ENCODE measurements around the gene ZIC1. TPM values are rescaled to one million over a fixed set of nuclear protein-coding genes. Genes with fewer than 3 reads are reported as not detected.

Gene ZIC1
- total and polyA plus RNA-seq, 2 of the 4 experiments (the other 2 are of a cell fraction) = not detected

DNA sequence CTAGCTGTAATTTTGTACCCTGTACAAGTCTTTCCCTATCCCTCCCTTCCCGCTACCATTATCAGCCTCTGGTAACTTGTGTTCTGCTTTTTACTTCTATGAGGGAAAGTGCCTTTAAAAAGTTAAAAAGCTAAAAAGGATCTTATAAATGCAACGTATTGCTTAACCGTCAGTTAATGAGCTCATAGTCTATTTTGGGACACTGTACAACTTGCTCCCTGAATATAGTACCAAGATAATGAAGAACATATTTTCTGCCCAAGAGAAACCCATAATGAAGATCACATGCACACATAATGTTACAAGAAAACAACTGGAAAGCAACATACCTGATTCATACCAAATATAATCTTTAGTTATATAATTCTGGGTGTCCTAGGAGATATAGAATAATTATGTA lies 22.6 kb downstream of the ZIC1 start:
- no TSS peak for BruUV-seq (replicated peaks)
- ATAC-seq (ENCODE audit: low read depth) (no peak), DNase-seq (no peak)
- H2BK15ac ChIP-seq (ENCODE audit: low read depth, low read length) = no peak overlapping the region
- H3K4me2 ChIP-seq (ENCODE audit: low read depth, low read length) = no peak overlapping the region
- no peaks in the 10 kb centered on the region for H3K9me1 ChIP-seq (ENCODE audit: insufficient read depth, low read length)
- no peak overlapping the region for H4K5ac ChIP-seq (ENCODE audit: low read depth, low read length)
- no CpG with 5 or more reads among the region's 3 CpGs for WGBS, 2 experiments (ENCODE audit: extremely low coverage in 2 of 2, insufficient read length in 1 of 2)
- no peak overlapping the region for H2BK5ac ChIP-seq (ENCODE audit: low read depth, low read length, poor library complexity, severe bottlenecking)
- ChIA-PET CTCF (no interaction called here), POLR2A (ENCODE audit: unreplicated experiment) (no interaction called here)
- dilution Hi-C loops (cut with HindIII; ENCODE audit: low sequenced_read_pairs, unreplicated experiment) = no loop called here
- no peak overlapping the region for H4K8ac ChIP-seq (ENCODE audit: low read depth in 2 of 2, low read length in 2 of 2)
- TF ChIP-seq MXI1 (IDR thresholded peaks at IDR 0.05; ENCODE audit: borderline replicate concordance, low read depth, low read length) (no peak), BHLHE40 (IDR thresholded peaks at IDR 0.05; ENCODE audit: low read depth, low read length) (no peak), CHD1 (IDR thresholded peaks at IDR 0.05; ENCODE audit: low read depth, low read length) (no peak), SMC3 (IDR thresholded peaks at IDR 0.05; ENCODE audit: low read depth, low read length) (no peak), NFE2L2 (IDR thresholded peaks at IDR 0.05; ENCODE audit: low read depth, low read length) (no peak), FOS (IDR thresholded peaks at IDR 0.05; ENCODE audit: low read depth, low read length) (no peak), RFX5 (IDR thresholded peaks at IDR 0.05; ENCODE audit: low read depth, low read length) (no peak), POLR2A (IDR thresholded peaks at IDR 0.05; ENCODE audit: low read depth, low read length) (no peak), RCOR1 (IDR thresholded peaks at IDR 0.05; ENCODE audit: insufficient replicate concordance, low read length) (no peak), MAFK (IDR thresholded peaks at IDR 0.05; ENCODE audit: low read depth, low read length) (no peak), CEBPB (IDR thresholded peaks at IDR 0.05; ENCODE audit: low read depth, low read length) (no peak), RAD21 (IDR thresholded peaks at IDR 0.05; ENCODE audit: low read length) (no peak), MAZ (IDR thresholded peaks at IDR 0.05; ENCODE audit: borderline replicate concordance, low read depth, low read length) (no peak)
- TF ChIP-seq, protein P1, sequence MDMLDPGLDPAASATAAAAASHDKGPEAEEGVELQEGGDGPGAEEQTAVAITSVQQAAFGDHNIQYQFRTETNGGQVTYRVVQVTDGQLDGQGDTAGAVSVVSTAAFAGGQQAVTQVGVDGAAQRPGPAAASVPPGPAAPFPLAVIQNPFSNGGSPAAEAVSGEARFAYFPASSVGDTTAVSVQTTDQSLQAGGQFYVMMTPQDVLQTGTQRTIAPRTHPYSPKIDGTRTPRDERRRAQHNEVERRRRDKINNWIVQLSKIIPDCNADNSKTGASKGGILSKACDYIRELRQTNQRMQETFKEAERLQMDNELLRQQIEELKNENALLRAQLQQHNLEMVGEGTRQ (IDR thresholded peaks at IDR 0.05; ENCODE audit: low read depth, low read length) = no peak
- TF ChIP-seq, protein P2, sequence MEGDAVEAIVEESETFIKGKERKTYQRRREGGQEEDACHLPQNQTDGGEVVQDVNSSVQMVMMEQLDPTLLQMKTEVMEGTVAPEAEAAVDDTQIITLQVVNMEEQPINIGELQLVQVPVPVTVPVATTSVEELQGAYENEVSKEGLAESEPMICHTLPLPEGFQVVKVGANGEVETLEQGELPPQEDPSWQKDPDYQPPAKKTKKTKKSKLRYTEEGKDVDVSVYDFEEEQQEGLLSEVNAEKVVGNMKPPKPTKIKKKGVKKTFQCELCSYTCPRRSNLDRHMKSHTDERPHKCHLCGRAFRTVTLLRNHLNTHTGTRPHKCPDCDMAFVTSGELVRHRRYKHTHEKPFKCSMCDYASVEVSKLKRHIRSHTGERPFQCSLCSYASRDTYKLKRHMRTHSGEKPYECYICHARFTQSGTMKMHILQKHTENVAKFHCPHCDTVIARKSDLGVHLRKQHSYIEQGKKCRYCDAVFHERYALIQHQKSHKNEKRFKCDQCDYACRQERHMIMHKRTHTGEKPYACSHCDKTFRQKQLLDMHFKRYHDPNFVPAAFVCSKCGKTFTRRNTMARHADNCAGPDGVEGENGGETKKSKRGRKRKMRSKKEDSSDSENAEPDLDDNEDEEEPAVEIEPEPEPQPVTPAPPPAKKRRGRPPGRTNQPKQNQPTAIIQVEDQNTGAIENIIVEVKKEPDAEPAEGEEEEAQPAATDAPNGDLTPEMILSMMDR (conservative IDR thresholded peaks at IDR 0.05; ENCODE audit: low read depth, low read length) = no peak
- TF ChIP-seq, protein P3, sequence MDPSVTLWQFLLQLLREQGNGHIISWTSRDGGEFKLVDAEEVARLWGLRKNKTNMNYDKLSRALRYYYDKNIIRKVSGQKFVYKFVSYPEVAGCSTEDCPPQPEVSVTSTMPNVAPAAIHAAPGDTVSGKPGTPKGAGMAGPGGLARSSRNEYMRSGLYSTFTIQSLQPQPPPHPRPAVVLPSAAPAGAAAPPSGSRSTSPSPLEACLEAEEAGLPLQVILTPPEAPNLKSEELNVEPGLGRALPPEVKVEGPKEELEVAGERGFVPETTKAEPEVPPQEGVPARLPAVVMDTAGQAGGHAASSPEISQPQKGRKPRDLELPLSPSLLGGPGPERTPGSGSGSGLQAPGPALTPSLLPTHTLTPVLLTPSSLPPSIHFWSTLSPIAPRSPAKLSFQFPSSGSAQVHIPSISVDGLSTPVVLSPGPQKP (IDR thresholded peaks at IDR 0.05; ENCODE audit: borderline replicate concordance, low read depth, low read length) = no peak
- no peak overlapping the region for H2BK120ac ChIP-seq (ENCODE audit: low read depth, low read length)
- no peak overlapping the region for H3K14ac ChIP-seq (replicated peaks; ENCODE audit: low read depth, low read length)
- H3K56ac ChIP-seq (ENCODE audit: extremely low read depth, insufficient read depth, low read length) = no peak overlapping the region
- no peak overlapping the region for H2AK9ac ChIP-seq (replicated peaks; ENCODE audit: low read depth, low read length, poor library complexity)
- in situ Hi-C loops (cut with MboI; ENCODE audit: low sequenced_read_pairs) = no loop called here
- no peaks in the 10 kb centered on the region for H4K20me1 ChIP-seq (ENCODE audit: insufficient read depth, low read length)
- H3K9me3 ChIP-seq (ENCODE audit: control insufficient read depth, insufficient read depth, low read length) = no peaks in the 10 kb centered on the region
- H3K23ac ChIP-seq (ENCODE audit: low read depth, low read length) = no peak overlapping the region
- no peak overlapping the region for H4K91ac ChIP-seq (ENCODE audit: insufficient read depth, low read depth, low read length)
- no peak overlapping the region for H3K18ac ChIP-seq (ENCODE audit: low read depth, low read length)
- H3K27ac ChIP-seq (ENCODE audit: insufficient read depth, low read length) = no peak overlapping the region
- no peaks in the 10 kb centered on the region for H3K79me1 ChIP-seq (ENCODE audit: low read depth in 1 of 2, low read length in 2 of 2)
- H2BK20ac ChIP-seq (ENCODE audit: low read depth, low read length) = no peak overlapping the region
- H3K9ac ChIP-seq (ENCODE audit: low read depth, low read length) = no peak overlapping the region
- H3K4ac ChIP-seq (ENCODE audit: low read depth, low read length) = no peak overlapping the region
- H3K4me3 ChIP-seq (ENCODE audit: insufficient read depth, low read depth, low read length) = no peak overlapping the region
- H3K27me3 ChIP-seq (ENCODE audit: control insufficient read depth, insufficient read depth, low read length) = peaks cover 1% of the 10 kb centered on the region
- no peak overlapping the region for H2AK5ac ChIP-seq (ENCODE audit: low read depth, low read length)
- intact Hi-C loops (cut with micrococcal nuclease) = no loop called here
- no peak overlapping the region for H2AFZ ChIP-seq (replicated peaks; ENCODE audit: low read length, poor library complexity)
- no peaks in the 10 kb centered on the region for H3K36me3 ChIP-seq (ENCODE audit: control insufficient read depth, insufficient read depth, low read length)
- no peaks in the 10 kb centered on the region for H3K4me1 ChIP-seq (ENCODE audit: control insufficient read depth, insufficient read depth, low read length)

Measured in IMR-90 (cell line).